NCI-H510A treated with DMSO at 0.1 percent for 48 hours (cell line): ENCODE measurements around the gene IL22RA2.
"Not testable (repeated sequence)": the region's sequence is repeated elsewhere in the genome, so short reads cannot be mapped to it uniquely, and the experiment has no call there.

Experiments
- DNase-seq: peaks from one replicate; lab custom pipeline; 2025; lab: John Stamatoyannopoulos, UW

IL22RA2 gene, protein sequence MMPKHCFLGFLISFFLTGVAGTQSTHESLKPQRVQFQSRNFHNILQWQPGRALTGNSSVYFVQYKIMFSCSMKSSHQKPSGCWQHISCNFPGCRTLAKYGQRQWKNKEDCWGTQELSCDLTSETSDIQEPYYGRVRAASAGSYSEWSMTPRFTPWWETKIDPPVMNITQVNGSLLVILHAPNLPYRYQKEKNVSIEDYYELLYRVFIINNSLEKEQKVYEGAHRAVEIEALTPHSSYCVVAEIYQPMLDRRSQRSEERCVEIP

GRCh38 chr6:137173501-137173900 is at the start of gene IL22RA2:
Gene IL22RA2, minus strand, starts transcription at chr6:137173644. Its CDS starts 11,895 bp downstream, at chr6:137161749.
- DNase-seq: no peak

GRCh38 chr6:137222381-137222780 is 48.9 kb upstream of the IL22RA2 start:
- no peak for DNase-seq

DNA sequence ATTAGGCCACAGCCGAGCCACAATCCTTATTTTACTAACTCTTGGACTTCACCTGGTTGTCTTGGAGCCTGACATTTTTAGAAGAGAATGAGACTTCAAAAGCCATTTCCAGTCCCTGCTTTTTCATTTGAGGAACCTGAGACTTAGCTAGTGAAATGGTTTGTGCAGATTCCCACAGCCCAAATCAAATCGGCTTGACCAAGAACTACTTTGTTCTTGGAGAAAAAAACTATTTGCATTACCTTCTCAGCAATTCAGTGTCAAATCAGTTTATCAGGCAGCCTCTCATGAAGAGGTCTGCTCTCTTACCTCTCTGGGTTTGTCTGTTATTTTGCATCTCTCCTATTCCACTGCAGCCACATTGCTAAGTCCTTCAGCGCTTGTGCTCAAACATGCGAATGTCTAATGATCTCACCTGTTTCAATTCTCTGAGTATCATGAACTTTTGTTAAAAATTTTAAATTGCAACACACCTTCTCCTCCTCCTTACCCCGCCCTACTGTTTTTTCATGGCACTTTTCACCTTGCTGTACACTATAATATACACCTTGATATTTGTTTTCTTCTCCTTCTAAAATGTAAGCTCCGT is 46.3 kb upstream of the IL22RA2 start:
- DNase-seq: no peak

- DNase-seq: peak; percentile 44
Measured at GRCh38 chr6:137218917-137219663, 45.6 kb upstream of the IL22RA2 start, which contains the start of gene IFNGR1. Gene IFNGR1, minus strand, starts transcription at chr6:137219385. Its CDS starts 58 bp downstream, at chr6:137219327.

DNA sequence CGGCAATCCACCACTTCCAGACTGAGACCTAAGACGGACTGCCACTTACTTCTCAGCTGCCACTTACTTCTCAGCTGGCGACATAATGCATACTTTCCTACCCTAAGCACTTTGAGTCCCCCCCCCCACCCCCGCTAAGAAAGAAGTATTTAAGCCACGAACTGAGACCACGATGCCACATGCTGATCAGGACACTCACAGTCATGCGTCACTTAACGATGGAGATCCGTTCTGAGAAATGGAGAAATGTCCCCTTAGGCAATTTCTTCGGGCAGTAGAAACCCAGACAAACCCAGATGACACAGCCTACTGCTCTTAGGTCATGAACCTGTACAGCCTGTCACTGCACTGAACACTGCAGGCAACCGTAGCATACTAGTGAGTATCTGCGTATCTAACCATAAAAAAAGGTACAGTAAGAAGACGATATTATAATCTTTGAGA is 45.1 kb upstream of the IL22RA2 start:
- peak; percentile 44 for DNase-seq

DNA sequence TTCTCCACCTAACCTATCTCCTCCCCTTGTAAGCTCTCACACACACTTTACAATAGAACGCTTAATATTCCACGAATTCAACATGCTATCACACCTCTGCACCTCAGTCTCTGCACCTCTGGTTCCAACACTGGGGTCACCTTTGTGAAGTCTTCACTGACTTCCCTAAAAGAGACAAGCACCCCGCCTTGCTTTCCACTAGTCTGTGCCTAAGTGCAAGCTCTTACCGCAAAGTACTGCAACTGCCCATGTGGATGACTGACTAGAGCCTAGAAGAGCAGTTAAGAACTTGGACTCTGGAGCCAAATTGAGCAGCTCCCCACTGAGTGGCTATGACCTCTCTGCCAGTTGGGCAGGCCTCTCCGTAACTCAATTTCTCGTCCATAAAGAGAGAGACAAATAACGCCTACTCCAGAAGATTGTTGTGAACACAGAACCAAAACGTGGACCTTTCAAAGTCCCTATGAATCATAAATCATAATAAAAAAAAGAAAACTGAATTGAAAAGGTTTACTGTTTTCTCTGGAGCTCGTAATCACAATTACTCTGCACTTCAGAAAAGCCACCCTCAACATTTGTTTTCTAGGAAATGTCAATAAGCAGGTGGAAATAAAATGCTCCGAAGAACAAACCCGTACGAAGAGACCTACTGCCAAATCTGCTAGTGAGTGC is 44.5 kb upstream of the IL22RA2 start:
- no peak for DNase-seq

DNA sequence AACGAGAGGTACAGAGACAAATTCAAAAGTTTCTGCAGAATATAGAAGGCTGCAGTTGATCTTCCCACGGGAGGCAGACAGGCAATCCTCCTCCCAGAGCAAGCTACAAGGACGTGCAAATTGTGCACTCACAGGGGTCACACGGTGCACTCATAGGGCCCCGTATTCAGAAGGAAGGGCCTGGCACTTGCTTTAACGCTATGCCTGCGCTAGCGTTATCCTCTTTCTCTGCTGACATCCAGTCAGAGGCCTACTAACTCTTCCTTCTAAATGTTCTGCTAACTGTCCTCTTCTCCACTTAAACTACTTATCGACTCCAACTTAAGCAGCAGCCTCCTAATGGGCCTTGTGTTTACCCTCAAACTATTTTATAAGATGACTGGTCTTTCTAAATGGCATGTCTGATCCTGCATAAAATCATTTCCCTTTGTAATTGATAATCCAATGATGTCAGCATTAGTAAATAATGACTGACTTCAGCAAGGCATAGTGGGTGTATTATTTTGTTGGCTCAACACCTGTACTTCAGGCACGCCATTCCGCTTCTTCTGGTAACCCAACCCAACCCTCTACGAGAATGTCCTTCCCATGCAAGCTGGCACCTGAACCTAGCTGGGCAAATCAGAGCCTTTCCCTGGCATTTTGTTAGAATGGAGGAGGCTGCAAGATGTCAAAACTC is 43.6 kb upstream of the IL22RA2 start:
- no peak for DNase-seq

DNA sequence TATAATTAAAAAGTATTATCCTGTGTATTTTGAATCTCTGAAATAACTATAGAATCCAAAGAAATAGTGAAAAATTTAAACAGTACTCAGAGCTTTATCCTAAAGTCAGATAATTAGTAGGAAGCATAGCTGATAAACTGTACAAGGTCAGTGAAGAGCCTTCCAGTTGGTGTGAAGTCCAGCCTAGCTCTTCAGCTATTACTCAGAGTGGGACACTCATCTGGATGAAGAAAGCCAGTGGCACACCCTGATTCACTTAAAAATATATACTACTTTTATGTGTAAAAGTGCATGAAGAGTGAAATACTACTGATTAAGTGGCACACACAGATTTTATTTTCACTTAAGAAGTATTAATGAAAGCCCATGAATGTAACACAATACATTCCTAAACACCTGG is 42.7 kb upstream of the IL22RA2 start:
- no peak for DNase-seq

DNA sequence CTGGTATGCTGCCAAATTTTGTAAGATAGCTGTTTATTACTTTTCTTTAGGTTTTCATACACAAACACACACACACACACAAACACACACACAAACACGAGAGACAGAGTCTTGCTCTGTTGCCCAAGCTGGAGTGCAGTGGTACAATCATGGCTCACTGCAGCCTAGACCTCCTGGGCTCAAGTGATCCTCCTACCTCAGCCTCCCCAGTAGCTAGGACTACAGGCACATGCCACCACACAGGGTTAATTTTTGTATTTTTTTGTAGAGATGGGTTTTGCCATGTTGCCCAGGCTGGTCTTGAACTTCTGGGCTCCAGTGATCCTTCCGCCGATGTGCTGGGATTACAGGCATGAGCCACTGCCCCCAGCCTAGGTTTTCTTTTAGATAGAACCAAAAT is 42.2 kb upstream of the IL22RA2 start:
- not testable (repeated sequence) for DNase-seq

GRCh38 chr6:137214931-137215330 is 41.5 kb upstream of the IL22RA2 start:
- no peak for DNase-seq

- no peak for DNase-seq
Measured at GRCh38 chr6:137213813-137214212, 40.4 kb upstream of the IL22RA2 start.

- no peak for DNase-seq
Measured at GRCh38 chr6:137213331-137213740, 39.9 kb upstream of the IL22RA2 start.

- DNase-seq: no peak
Measured at GRCh38 chr6:137211910-137212309, 38.5 kb upstream of the IL22RA2 start.

GRCh38 chr6:137210903-137211302 is 37.5 kb upstream of the IL22RA2 start:
- no peak for DNase-seq

DNA sequence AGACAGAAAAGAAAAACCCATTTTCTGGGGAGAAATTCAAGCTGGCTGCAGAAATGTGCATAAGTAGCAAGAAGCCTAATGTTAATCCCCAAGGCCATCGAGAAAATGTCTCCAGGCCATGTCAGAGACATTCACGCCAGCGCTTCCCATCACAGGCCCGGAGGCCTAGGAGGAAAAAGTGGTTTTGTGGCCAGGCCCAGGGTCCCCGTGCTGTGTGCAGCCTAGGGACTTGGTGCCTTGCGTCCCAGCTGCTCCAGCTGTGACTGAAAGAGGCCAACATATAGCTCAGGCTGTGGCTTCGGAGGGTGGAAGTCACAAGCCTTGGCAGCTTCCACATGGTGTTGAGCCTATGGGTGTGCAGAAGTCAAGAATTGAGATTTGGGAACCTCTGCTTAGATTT is 34.8 kb upstream of the IL22RA2 start:
- DNase-seq: no peak

DNA sequence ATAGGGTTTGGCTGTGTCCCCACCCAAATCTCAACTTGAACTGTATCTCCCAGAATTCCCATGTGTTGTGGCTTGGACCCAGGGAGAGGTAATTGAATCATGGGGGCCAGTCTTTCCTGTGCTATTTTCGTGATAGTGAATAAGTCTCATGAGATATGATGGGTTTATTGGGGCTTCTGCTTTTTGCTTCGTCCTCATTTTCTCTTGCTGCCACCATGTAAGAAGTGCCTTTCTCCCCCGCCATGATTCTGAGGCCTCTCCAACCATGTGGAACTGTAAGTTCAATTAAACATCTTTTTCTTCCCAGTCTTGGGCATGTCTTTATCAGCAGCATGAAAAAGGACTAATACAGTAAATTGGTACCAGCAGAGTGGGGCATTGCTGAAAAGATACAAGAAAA is 34.0 kb upstream of the IL22RA2 start:
- DNase-seq: not testable (repeated sequence)

- DNase-seq: no peak
Measured at GRCh38 chr6:137206577-137206976, 33.1 kb upstream of the IL22RA2 start.

GRCh38 chr6:137203256-137203655 is 29.8 kb upstream of the IL22RA2 start:
- DNase-seq: no peak

DNA sequence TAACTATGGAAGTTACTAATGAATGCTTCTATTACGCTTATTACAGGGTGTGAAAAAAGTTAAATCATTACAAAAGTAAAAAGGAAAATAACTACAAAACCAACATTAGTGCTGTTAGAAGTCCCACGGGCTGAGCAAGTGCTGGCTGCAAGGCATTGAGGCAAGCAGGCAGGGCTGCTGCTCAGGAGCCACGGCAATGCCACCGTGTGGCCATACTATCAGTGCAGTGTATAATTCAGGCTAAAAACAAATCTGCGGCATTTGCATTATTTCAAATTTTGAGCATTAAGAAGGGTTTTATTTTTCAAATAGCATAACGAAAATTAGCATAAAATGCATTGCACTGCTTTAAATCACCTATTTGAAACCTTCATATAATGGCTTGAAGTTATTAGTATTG is 28.6 kb upstream of the IL22RA2 start:
- DNase-seq: no peak

- DNase-seq: no peak
Measured at GRCh38 chr6:137201006-137201405, 27.6 kb upstream of the IL22RA2 start.

DNA sequence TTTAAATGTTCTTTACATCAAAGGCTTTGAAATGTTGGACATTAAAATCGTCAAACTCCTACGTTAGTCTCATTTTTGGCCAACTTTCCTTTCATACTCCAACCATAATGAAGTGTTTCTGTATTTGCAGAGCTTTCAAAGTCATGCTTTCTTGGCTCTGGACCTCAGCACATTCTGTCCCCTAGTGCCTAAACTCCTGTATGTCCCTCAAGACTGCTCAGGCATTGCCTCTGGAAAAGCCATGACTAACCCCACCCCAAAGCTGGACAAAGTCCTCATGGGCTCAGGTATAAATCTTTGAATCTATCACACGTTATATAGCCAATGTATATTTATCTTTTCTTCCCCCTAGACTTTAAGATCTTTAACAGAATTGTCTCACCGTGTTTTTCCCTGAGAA is 26.8 kb upstream of the IL22RA2 start:
- no peak for DNase-seq
